Right hindlimb (tissue), 1 donor: ENCODE data around the gene WDR45B.
A peak's percentile ranks its signal among the peaks of the same experiment; 100 is the strongest.
"Not testable (repeated sequence)": the region's sequence is repeated elsewhere in the genome, so short reads cannot be mapped to it uniquely, and the experiment has no call there.

Experiments
- DNase-seq: peaks from one replicate; pipeline ENCODE4 v3.0.0-alpha.2; 2018

WDR45B gene

GRCh38 chr17:82577300-82577699 is 70.9 kb downstream of the WDR45B start:
- no peak for DNase-seq

GRCh38 chr17:82575581-82576221 is 72.5 kb downstream of the WDR45B start:
- not testable (repeated sequence) for DNase-seq

GRCh38 chr17:82574041-82574440 is 74.2 kb downstream of the WDR45B start:
- DNase-seq = no peak

- DNase-seq = no peak
Observed at GRCh38 chr17:82571855-82572254, 76.4 kb downstream of the WDR45B start.

- no peak for DNase-seq
Observed at GRCh38 chr17:82570277-82570676, 78.0 kb downstream of the WDR45B start.

GRCh38 chr17:82569621-82570020 is 78.6 kb downstream of the WDR45B start:
- no peak for DNase-seq

GRCh38 chr17:82568997-82569393 is 79.2 kb downstream of the WDR45B start:
- DNase-seq = no peak

- DNase-seq = no peak
Observed at GRCh38 chr17:82567286-82567685, 81.0 kb downstream of the WDR45B start.

- no peak for DNase-seq
Observed at GRCh38 chr17:82566129-82566960, 81.9 kb downstream of the WDR45B start.

GRCh38 chr17:82565551-82565950 is 82.7 kb downstream of the WDR45B start:
- DNase-seq = peak; percentile 54
